Transverse colon (tissue), 4 donors: ENCODE measurements around the gene SLFN11.

Experiments used
- CTCF ChIP-seq, 5 experiments: fragments of 200-600 bp in 3 of 5; fragments of 450-650 bp in 2 of 5; sonication (generic) in 3 of 5; IDR thresholded peaks; 1 replicate in 2 of 5; 2 replicates in 3 of 5; pipeline ENCODE4 v1.5.1; 2016 to 2017; ENCODE audit warnings: antibody characterized with exemption in 5 of 5, inconsistent platforms in 3 of 5, mild to moderate bottlenecking in 2 of 5, moderate library complexity in 1 of 5
- POLR2AphosphoS5 ChIP-seq, 3 donors: sonication (generic); formaldehyde crosslinking; IDR thresholded peaks; one replicate each; pipeline ENCODE4 v1.6.1; 2016; ENCODE audit warnings: antibody characterized with exemption in 3 of 3

DNA sequence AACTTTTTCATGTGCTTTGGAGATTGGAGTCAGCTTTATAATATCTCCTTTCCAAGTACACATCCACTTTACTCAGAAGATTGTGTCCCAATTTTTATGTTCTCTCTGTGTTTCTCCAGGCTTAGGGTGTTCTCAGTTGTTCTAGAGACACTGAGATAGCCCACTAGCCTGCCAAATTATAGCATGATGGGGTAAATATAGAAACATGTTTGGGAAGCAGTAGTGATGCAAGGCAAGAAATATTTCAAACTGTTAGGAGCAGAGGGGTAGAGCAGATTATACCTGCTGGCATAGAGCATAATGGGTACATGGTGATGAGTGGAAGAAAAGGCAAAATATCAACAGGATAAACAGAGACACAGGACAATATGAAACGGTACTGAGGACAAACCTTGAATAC, 12.4 kb downstream of the SLFN11 start:
- TF ChIP-seq CTCF (IDR thresholded peaks at IDR 0.05): no peak
- TF ChIP-seq POLR2AphosphoS5 (IDR thresholded peaks at IDR 0.05): no peak
